Neuronal stem cell (in vitro differentiated cells): ENCODE measurements around the gene TANK.

Source experiments
- DNase-seq: peaks from one replicate; pipeline ENCODE4 v3.0.0-alpha.2; 2013; ENCODE audit warnings: low spot score
- H2AFZ ChIP-seq: one replicate; pipeline ENCODE4 v1.6.1; 2013; ENCODE audit warnings: mild to moderate bottlenecking, low read length, inconsistent platforms
- H2AK5ac ChIP-seq: 2 replicates; pipeline ENCODE4 v1.6.1; 2013; ENCODE audit warnings: low read depth, mild to moderate bottlenecking, inconsistent platforms, low read length, moderate library complexity, mixed read lengths
- H2BK120ac ChIP-seq: 2 replicates; pipeline ENCODE4 v1.6.1; 2013; ENCODE audit warnings: low read depth, mild to moderate bottlenecking, inconsistent platforms, low read length, moderate library complexity, mixed read lengths
- H2BK12ac ChIP-seq: one replicate; pipeline ENCODE4 v1.6.1; 2013; ENCODE audit warnings: low read length, inconsistent platforms
- H2BK15ac ChIP-seq: 2 replicates; pipeline ENCODE4 v1.6.1; 2013; ENCODE audit warnings: mild to moderate bottlenecking, low read length, inconsistent platforms, mixed read lengths
- H2BK5ac ChIP-seq: one replicate; pipeline ENCODE4 v1.6.1; 2013; ENCODE audit warnings: inconsistent platforms, mild to moderate bottlenecking, low read length, moderate library complexity
- H3K14ac ChIP-seq: one replicate; pipeline ENCODE4 v1.6.1; 2013; ENCODE audit warnings: low read length, inconsistent platforms
- H3K18ac ChIP-seq: 2 replicates; pipeline ENCODE4 v1.6.1; 2013; ENCODE audit warnings: low read length, inconsistent platforms
- H3K23ac ChIP-seq: 2 replicates; pipeline ENCODE4 v1.6.1; 2013; ENCODE audit warnings: low read depth, mild to moderate bottlenecking, mixed read lengths, low read length, inconsistent platforms; ENCODE audit not compliant: poor library complexity
- H3K27ac ChIP-seq: replicated peaks from 3 replicates; pipeline ENCODE4 v1.5.1; 2013; ENCODE audit warnings: low read length, inconsistent platforms
- H3K27me3 ChIP-seq, 3 experiments: 2 replicates each; pipeline ENCODE4 v1.6.1; 2013; ENCODE audit warnings: low read length in 3 of 3, mild to moderate bottlenecking in 2 of 3, inconsistent platforms in 1 of 3, low read depth in 1 of 3, mixed read lengths in 1 of 3, moderate library complexity in 1 of 3; ENCODE audit not compliant: control insufficient read depth in 3 of 3, insufficient read depth in 3 of 3
- H3K36me3 ChIP-seq, 2 donors: replicated peaks in 1 of 2; 2 replicates each; pipeline ENCODE4 v1.6.1; 2013; ENCODE audit warnings: low read length in 2 of 2; ENCODE audit not compliant: control insufficient read depth in 2 of 2, insufficient read depth in 2 of 2
- H3K4ac ChIP-seq: 2 replicates; pipeline ENCODE4 v1.6.1; 2013; ENCODE audit warnings: inconsistent platforms, mild to moderate bottlenecking, low read length, moderate library complexity
- H3K4me1 ChIP-seq, 2 donors: 1 replicate in 1 of 2; 2 replicates in 1 of 2; pipeline ENCODE4 v1.6.1; 2013; ENCODE audit warnings: low read length in 2 of 2, low read depth in 1 of 2; ENCODE audit not compliant: control insufficient read depth in 2 of 2, insufficient read depth in 1 of 2
- H3K4me2 ChIP-seq: one replicate; pipeline ENCODE4 v1.6.1; 2013; ENCODE audit warnings: mild to moderate bottlenecking, low read length, inconsistent platforms; ENCODE audit not compliant: insufficient read depth, poor library complexity, severe bottlenecking
- H3K4me3 ChIP-seq, 2 donors: 2 replicates each; pipeline ENCODE4 v1.5.1; 2013; ENCODE audit warnings: low read length in 2 of 2, mild to moderate bottlenecking in 2 of 2, inconsistent platforms in 1 of 2, moderate library complexity in 1 of 2
- H3K79me1 ChIP-seq: one replicate; pipeline ENCODE4 v1.6.1; 2013; ENCODE audit warnings: low read depth, mild to moderate bottlenecking, inconsistent platforms, low read length, moderate library complexity
- H3K9ac ChIP-seq: one replicate; pipeline ENCODE4 v1.6.1; 2013; ENCODE audit warnings: mild to moderate bottlenecking, low read depth, low read length, inconsistent platforms; ENCODE audit not compliant: poor library complexity
- H3K9me3 ChIP-seq, 2 donors: replicated peaks in 1 of 2; 2 replicates each; pipeline versions ENCODE3 to v1.6.1; 2013; ENCODE audit warnings: low read length in 2 of 2, mild to moderate bottlenecking in 2 of 2, inconsistent platforms in 1 of 2, low read depth in 1 of 2, mixed read lengths in 1 of 2, moderate library complexity in 1 of 2; ENCODE audit not compliant: control insufficient read depth in 2 of 2, insufficient read depth in 1 of 2
- H4K8ac ChIP-seq: one replicate; pipeline ENCODE4 v1.6.1; 2013; ENCODE audit warnings: low read depth, mild to moderate bottlenecking, inconsistent platforms, low read length, moderate library complexity
- H4K91ac ChIP-seq: one replicate; pipeline ENCODE4 v1.6.1; 2013; ENCODE audit warnings: low read length, low read depth, mild to moderate bottlenecking, inconsistent platforms; ENCODE audit not compliant: poor library complexity
- WGBS, 2 donors: extraction: QIAGEN DNeasy Blood & Tissue Kit; methylation state at CpG; one replicate each; pipeline ENCODE4 v1.1.7; 2013; ENCODE audit warnings: missing lambda C conversion rate in 2 of 2, mixed read lengths in 1 of 2; ENCODE audit not compliant: insufficient read length in 2 of 2, insufficient replicate concordance in 1 of 2; ENCODE audit errors: extremely low coverage in 2 of 2; 5-methylcytosine and 5-hydroxymethylcytosine counted together

The TANK gene

DNA sequence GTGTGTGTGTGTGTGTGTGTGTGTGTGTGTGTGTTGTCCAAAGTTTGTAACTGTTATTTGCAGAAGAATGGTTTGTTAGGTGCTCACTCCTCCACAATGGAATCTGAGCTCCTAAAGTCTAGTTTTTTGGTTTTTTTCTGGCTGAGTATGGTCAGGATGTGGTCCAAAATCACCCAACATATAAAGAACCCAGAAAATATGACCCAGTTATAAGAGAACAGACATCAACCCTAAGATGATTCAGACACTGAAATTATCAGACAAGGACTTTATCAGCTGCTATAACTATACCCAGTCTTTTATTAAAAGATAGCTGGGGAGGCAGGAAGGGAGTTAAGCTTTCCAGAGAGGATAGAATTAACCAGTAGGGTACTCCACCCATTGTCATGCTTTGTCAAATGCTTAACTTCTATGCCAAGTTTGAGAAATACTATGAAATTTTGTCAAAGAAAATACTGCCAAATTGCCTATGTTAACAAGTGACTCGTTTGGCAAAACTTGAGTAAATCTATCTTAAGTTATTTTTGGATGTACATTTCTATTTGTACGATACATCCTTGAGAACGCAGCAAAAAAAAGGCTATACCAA lies 57.5 kb downstream of the TANK start:
- H3K4me1 ChIP-seq, result no peaks in the 10 kb centered on the region
- H2AFZ ChIP-seq, result no peak overlapping the region
- no peak overlapping the region for H4K8ac ChIP-seq
- H3K9me3 ChIP-seq, result peaks cover 2 to 3% of the 10 kb centered on the region in 2 donors
- H4K91ac ChIP-seq, result no peak overlapping the region
- H3K36me3 ChIP-seq, result peaks cover 0 to 6% of the 10 kb centered on the region in 2 donors
- no peak for DNase-seq
- no peak overlapping the region for H2BK120ac ChIP-seq
- no peak overlapping the region for H3K27ac ChIP-seq
- H3K27me3 ChIP-seq, result no peaks in the 10 kb centered on the region
- no peak overlapping the region for H3K4ac ChIP-seq
- H3K4me2 ChIP-seq, result no peak overlapping the region
- H3K79me1 ChIP-seq, result no peaks in the 10 kb centered on the region
- no peak overlapping the region for H3K9ac ChIP-seq
- H3K14ac ChIP-seq, result no peak overlapping the region
- H2BK12ac ChIP-seq, result no peak overlapping the region
- no CpG with 5 or more reads among the region's 3 CpGs for WGBS, 2 donors
- H2AK5ac ChIP-seq, result no peak overlapping the region
- no peak overlapping the region for H2BK15ac ChIP-seq
- no peak overlapping the region for H3K4me3 ChIP-seq
- no peak overlapping the region for H3K23ac ChIP-seq
- no peak overlapping the region for H3K18ac ChIP-seq
- H2BK5ac ChIP-seq, result no peak overlapping the region

DNA sequence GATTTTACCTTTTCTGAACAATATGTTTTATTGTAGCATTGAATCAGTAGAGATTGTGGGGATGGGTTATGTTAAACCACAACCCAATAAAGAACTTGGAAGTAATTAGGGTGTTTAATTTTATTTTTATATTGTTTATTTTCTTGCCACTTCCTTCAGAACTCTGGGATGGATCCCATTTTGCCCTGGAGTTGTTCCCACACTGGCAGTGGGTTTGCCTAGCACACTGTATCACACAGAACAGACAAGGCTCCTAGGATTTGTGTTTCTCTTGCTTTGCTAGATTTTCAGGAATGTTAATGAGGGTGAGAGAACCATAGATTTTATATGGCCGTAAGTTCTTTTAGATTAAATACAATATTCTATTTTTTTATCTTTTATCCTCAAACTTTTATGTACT lies 59.0 kb downstream of the TANK start:
- H3K36me3 ChIP-seq, result peaks cover 0 to 5% of the 10 kb centered on the region in 2 donors
- H3K79me1 ChIP-seq, result no peaks in the 10 kb centered on the region
- H3K14ac ChIP-seq, result no peak overlapping the region
- no peak overlapping the region for H4K91ac ChIP-seq
- no peak overlapping the region for H4K8ac ChIP-seq
- H3K9ac ChIP-seq, result no peak overlapping the region
- no peak overlapping the region for H3K4me2 ChIP-seq
- H3K23ac ChIP-seq, result no peak overlapping the region
- no CpG with 5 or more reads among the region's 1 CpG for WGBS, 2 donors
- no peak overlapping the region for H2AK5ac ChIP-seq
- no peak overlapping the region for H2AFZ ChIP-seq
- H3K4me3 ChIP-seq, result no peak overlapping the region
- no peak overlapping the region for H2BK5ac ChIP-seq
- no peaks in the 10 kb centered on the region for H3K4me1 ChIP-seq
- no peak overlapping the region for H3K27ac ChIP-seq
- H2BK120ac ChIP-seq, result no peak overlapping the region
- H3K27me3 ChIP-seq, result no peaks in the 10 kb centered on the region
- no peak for DNase-seq
- no peak overlapping the region for H2BK12ac ChIP-seq
- H3K9me3 ChIP-seq, result peaks cover 1 to 2% of the 10 kb centered on the region in 2 donors
- no peak overlapping the region for H3K4ac ChIP-seq
- H2BK15ac ChIP-seq, result no peak overlapping the region
- H3K18ac ChIP-seq, result no peak overlapping the region

DNA sequence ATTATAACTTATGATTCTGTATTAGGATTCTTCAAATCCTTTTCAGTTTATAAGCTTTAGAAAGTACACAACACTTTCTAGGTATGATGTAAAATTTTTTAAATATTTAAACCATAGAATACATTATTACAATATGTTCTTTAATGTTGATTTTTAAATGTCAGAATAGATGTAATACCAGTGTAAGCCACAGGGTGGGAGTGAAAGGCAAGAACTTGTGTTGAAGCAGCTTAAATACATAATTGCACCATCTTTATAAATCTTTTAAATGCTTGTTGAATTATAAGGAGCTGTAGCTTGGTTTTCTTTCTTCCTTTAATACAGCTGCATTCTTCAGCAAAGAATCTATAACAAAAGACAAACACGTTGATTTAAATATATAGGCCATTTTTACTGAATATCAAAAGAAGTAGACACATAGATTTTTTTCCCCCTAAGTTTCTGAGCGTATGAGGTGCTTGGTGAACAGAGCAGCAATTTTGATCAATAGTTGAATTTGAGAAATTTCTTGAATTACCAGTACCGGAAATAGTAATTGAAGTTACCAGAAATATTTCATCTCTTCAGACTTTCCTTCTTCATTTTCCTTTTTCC lies 63.0 kb downstream of the TANK start:
- H3K18ac ChIP-seq, result no peak overlapping the region
- no CpG with 5 or more reads among the region's 3 CpGs for whole genome bisulfite sequencing, 2 donors

DNA sequence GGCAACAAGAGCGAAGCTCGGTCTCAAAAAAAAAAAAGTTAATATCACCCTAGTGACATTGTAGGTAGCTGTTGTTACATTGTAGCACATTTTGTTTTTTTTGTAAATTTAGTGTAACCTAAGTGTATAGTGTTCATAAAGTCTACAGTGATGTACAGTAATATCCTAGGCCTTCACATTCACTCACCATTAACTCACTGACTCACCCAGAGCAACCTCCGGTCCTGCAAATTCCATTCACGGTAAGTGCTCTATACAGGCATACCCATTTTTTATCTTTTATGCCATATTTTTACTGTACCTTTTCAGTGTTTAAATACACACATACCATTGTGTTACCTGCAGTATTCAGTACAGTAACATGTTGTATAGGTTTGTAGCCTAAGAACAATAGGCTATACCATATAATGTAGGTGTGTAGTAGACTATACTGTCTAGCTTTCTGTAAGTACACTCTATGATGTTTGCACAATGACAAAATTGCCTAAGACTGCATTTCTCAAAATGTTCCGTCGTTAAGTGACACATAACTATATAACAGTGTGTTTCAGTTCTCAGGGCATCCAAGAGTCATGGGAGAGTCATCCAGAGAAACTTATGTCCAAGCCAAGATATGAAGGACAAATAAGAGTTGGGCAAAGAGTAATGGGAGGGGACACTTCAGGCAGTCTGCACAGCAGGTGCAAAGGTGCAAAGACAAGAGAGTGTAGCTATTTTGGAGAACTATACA lies 68.4 kb downstream of the TANK start:
- Histone ChIP-seq H3K79me1 (no peaks in the 10 kb centered on the region), H2BK15ac (no peak overlapping the region), H3K4me1 (no peaks in the 10 kb centered on the region), H2AFZ (no peak overlapping the region), H3K9ac (no peak overlapping the region), H3K4me2 (no peak overlapping the region), H4K91ac (no peak overlapping the region), H3K14ac (no peak overlapping the region), H3K4ac (no peak overlapping the region), H3K23ac (no peak overlapping the region), H3K27me3 (no peaks in the 10 kb centered on the region), H3K18ac (no peak overlapping the region), H2BK120ac (no peak overlapping the region), H4K8ac (no peak overlapping the region), H3K27ac (no peak overlapping the region), H3K36me3 (peaks cover 1 to 65% of the 10 kb centered on the region in 2 donors), H2BK12ac (no peak overlapping the region), H2AK5ac (no peak overlapping the region), H3K4me3 (no peak overlapping the region), H3K9me3 (no peaks in the 10 kb centered on the region), H2BK5ac (no peak overlapping the region)
- no CpG with 5 or more reads among the region's 6 CpGs for WGBS, 2 donors
- no peak for DNase-seq

More for the DNA sequence above, 63.0 kb downstream of the TANK start:
- no peak for DNase-seq
- Histone ChIP-seq H3K27ac (no peak overlapping the region), H3K9me3 (no peaks in the 10 kb centered on the region), H3K36me3 (peaks cover 0 to 34% of the 10 kb centered on the region in 2 donors), H3K14ac (no peak overlapping the region), H4K8ac (no peak overlapping the region), H2BK5ac (no peak overlapping the region), H3K9ac (no peak overlapping the region), H2BK15ac (no peak overlapping the region), H3K23ac (no peak overlapping the region), H2BK120ac (no peak overlapping the region), H3K4me1 (no peaks in the 10 kb centered on the region), H2AK5ac (no peak overlapping the region), H2AFZ (no peak overlapping the region), H3K4ac (no peak overlapping the region), H3K27me3 (no peaks in the 10 kb centered on the region), H3K79me1 (no peaks in the 10 kb centered on the region), H3K4me2 (no peak overlapping the region), H2BK12ac (no peak overlapping the region), H4K91ac (no peak overlapping the region), H3K4me3 (no peak overlapping the region)
